H1 (cell line): Measurements from ENCODE around the gene AGBL4. TPM values are rescaled to one million over a fixed set of nuclear protein-coding genes. Genes with fewer than 3 reads are reported as not detected.

Experiments used
- CHD1 ChIP-seq: IDR thresholded peaks from 2 replicates; pipeline ENCODE4 v1.6.1; 2012; ENCODE audit warnings: low read depth, low read length, improper control_type of control experiment
- POLR2AphosphoS5 ChIP-seq: IDR thresholded peaks from 2 replicates; pipeline ENCODE4 v1.6.1; 2011; ENCODE audit warnings: low read depth, low read length
- RAD21 ChIP-seq, 2 experiments: IDR thresholded peaks in 1 of 2; conservative IDR thresholded peaks in 1 of 2; 2 replicates each; pipeline ENCODE4 v1.6.1; 2011; ENCODE audit warnings: low read depth in 2 of 2, low read length in 2 of 2, improper control_type of control experiment in 1 of 2, inconsistent platforms in 1 of 2, mild to moderate bottlenecking in 1 of 2, moderate library complexity in 1 of 2
- SP2 ChIP-seq: IDR thresholded peaks from 2 replicates; pipeline ENCODE4 v1.6.1; 2012; ENCODE audit warnings: mild to moderate bottlenecking, low read length, inconsistent platforms
- SUZ12 ChIP-seq: fragments of 200-600 bp; sonication (generic); IDR thresholded peaks from 2 replicates; pipeline ENCODE4 v1.6.1; 2012; ENCODE audit warnings: mild to moderate bottlenecking, inconsistent platforms, low read length, moderate library complexity, mixed read lengths
- polyA plus RNA-seq, 7 experiments: library from polyadenylated mRNA; depleted of rRNA in 3 of 7; stranded (reverse) in 5 of 7; unstranded in 2 of 7; fragments of >200 nt in 5 of 7; fragments of 200-250 nt in 2 of 7; gene quantifications; 1 replicate in 5 of 7; 2 replicates in 1 of 7; 4 replicates in 1 of 7; pipeline versions ENCODE4 v1.2.1 to v1.2.3, GENCODE V29; 2011 to 2013; ENCODE audit warnings: missing spikeins in 2 of 7, mixed read lengths in 2 of 7
- total RNA-seq: library from RNA; stranded (reverse); fragmentation: NEBNext Ultra II Directional; extraction: Animal tissue kit (Norgen Biotek cat#: 25700); gene quantifications from 2 replicates; pipeline ENCODE4 v1.2.1, GENCODE V29; 2021

Gene AGBL4
- total and polyA plus RNA-seq, 2 of the 8 experiments (the other 6 are each of a cell fraction or from before 2014, with no cell fraction given) = 0.41 to 0.45 TPM

- no peak for TF ChIP-seq SUZ12
- TF ChIP-seq RAD21 (IDR thresholded peaks at IDR 0.05 in 1 of 2, conservative IDR thresholded peaks at IDR 0.05 in 1 of 2; ENCODE audit: low read depth in 2 of 2, low read length in 2 of 2) = no peak
- no peak for TF ChIP-seq POLR2AphosphoS5
- TF ChIP-seq SP2 = no peak
- TF ChIP-seq CHD1 = no peak
These were observed 558.1 kb downstream of the AGBL4 start (continued) for GRCh38 chr1:49465486-49466185.
